ENCODE data around the gene IL10. TPM values are rescaled to one million over a fixed set of nuclear protein-coding genes. Genes with fewer than 3 reads are reported as not detected.

Gene IL10
- total RNA-seq, 1 donor from 2014 or later, result not detected

GRCh38 chr1:206719169-206719839 lies 53.0 kb downstream of the IL10 start:
- Mint-ChIP-seq H3K4me1 (ENCODE audit: low read depth, unreplicated experiment) (peaks cover 37% of the 10 kb centered on the region), H3K9me3 (ENCODE audit: unreplicated experiment) (peaks cover 3% of the 10 kb centered on the region), H3K4me3 (ENCODE audit: unreplicated experiment) (no peak overlapping the region), H3K36me3 (ENCODE audit: unreplicated experiment) (no peaks in the 10 kb centered on the region), H3K27me3 (ENCODE audit: unreplicated experiment) (peaks cover 3% of the 10 kb centered on the region), H3K27ac (ENCODE audit: unreplicated experiment) (no peak overlapping the region)
- TF ChIP-seq CTCF (IDR thresholded peaks at IDR 0.05; ENCODE audit: partially characterized antibody, unreplicated experiment), result no peak
- DNase-seq, result no peak

GRCh38 chr1:206717674-206717989 lies 54.7 kb downstream of the IL10 start:
- H3K27ac Mint-ChIP-seq (ENCODE audit: unreplicated experiment), result no peak overlapping the region
- no peak overlapping the region for H3K4me3 Mint-ChIP-seq (ENCODE audit: unreplicated experiment)
- peaks cover 3% of the 10 kb centered on the region for H3K9me3 Mint-ChIP-seq (ENCODE audit: unreplicated experiment)
- no peaks in the 10 kb centered on the region for H3K36me3 Mint-ChIP-seq (ENCODE audit: unreplicated experiment)
- no peak for DNase-seq
- no peak for TF ChIP-seq CTCF (IDR thresholded peaks at IDR 0.05; ENCODE audit: partially characterized antibody, unreplicated experiment)
- peaks cover 3% of the 10 kb centered on the region for H3K27me3 Mint-ChIP-seq (ENCODE audit: unreplicated experiment)
- peaks cover 39% of the 10 kb centered on the region for H3K4me1 Mint-ChIP-seq (ENCODE audit: low read depth, unreplicated experiment)

Other genes starting within 250 kb of the IL10 start
- gene EIF2D, start 160.0 kb downstream of the IL10 start, total RNA-seq (ENCODE audit: unreplicated experiment), result 19.5 TPM
- 1.3 TPM for gene DYRK3, start 137.0 kb downstream of the IL10 start, total RNA-seq (ENCODE audit: unreplicated experiment)
- 93.8 TPM for gene MAPKAPK2, start 87.6 kb downstream of the IL10 start, total RNA-seq (ENCODE audit: unreplicated experiment)
- not detected for gene IL19, start 1.7 kb downstream of the IL10 start, total RNA-seq (ENCODE audit: unreplicated experiment)
- not detected for gene IL20, start 93.1 kb upstream of the IL10 start, total RNA-seq (ENCODE audit: unreplicated experiment)
- gene IL24, start 124.9 kb upstream of the IL10 start, total RNA-seq (ENCODE audit: unreplicated experiment), result not detected
- gene FCMR, start 149.4 kb upstream of the IL10 start, total RNA-seq (ENCODE audit: unreplicated experiment), result not detected
- gene PIGR, start 174.0 kb upstream of the IL10 start, total RNA-seq (ENCODE audit: unreplicated experiment), result not detected
- gene FCAMR, start 198.0 kb upstream of the IL10 start, total RNA-seq (ENCODE audit: unreplicated experiment), result not detected